ENCODE measurements around the gene KLK3.

GRCh38 chr19:50893047-50893736, 38.5 kb downstream of the KLK3 start:
- TF ChIP-seq EGR1 (IDR thresholded peaks at IDR 0.05): no peak
- no peak for TF ChIP-seq FOXM1 (IDR thresholded peaks at IDR 0.05; ENCODE audit: borderline replicate concordance, low read depth)
- no peak for TF ChIP-seq CREB1 (IDR thresholded peaks at IDR 0.05; ENCODE audit: low read depth)
- no peak for TF ChIP-seq ZBTB7A (IDR thresholded peaks at IDR 0.05; ENCODE audit: low read depth)
- TF ChIP-seq RAD21 (IDR thresholded peaks at IDR 0.05; ENCODE audit: low read depth): no peak
- no peak for TF ChIP-seq NFIC (IDR thresholded peaks at IDR 0.05)
- no peak for TF ChIP-seq EP300 (IDR thresholded peaks at IDR 0.05; ENCODE audit: borderline replicate concordance)
- TF ChIP-seq YY1 (IDR thresholded peaks at IDR 0.05; ENCODE audit: low read depth): no peak
- no peak for TF ChIP-seq MAX (IDR thresholded peaks at IDR 0.05)
- no peak for TF ChIP-seq TCF12 (IDR thresholded peaks at IDR 0.05; ENCODE audit: low read depth)
- TF ChIP-seq TAF1 (IDR thresholded peaks at IDR 0.05; ENCODE audit: low read depth): no peak
- TF ChIP-seq CEBPB (IDR thresholded peaks at IDR 0.05): no peak
- no peak for TF ChIP-seq USF1 (IDR thresholded peaks at IDR 0.05)

All from Ishikawa (cell line).